Thyroid gland (tissue), 4 donors: Measurements from ENCODE around the gene SH3D19.

Experiments
- CTCF ChIP-seq, 6 experiments: fragments of 200-600 bp in 3 of 6; fragments of 450-650 bp in 3 of 6; sonication (generic) in 3 of 6; IDR thresholded peaks; one replicate each; pipeline ENCODE4 v1.5.1; 2016 to 2019; ENCODE audit warnings: antibody characterized with exemption in 6 of 6, mild to moderate bottlenecking in 2 of 6, inconsistent platforms in 1 of 6, moderate library complexity in 1 of 6
- POLR2A ChIP-seq, 2 donors: fragments of 450-650 bp; IDR thresholded peaks; one replicate each; pipeline ENCODE4 v1.6.1; 2017; ENCODE audit warnings: antibody characterized with exemption in 2 of 2, mild to moderate bottlenecking in 2 of 2, moderate library complexity in 1 of 2

GRCh38 chr4:151093203-151093602 lies 232.2 kb downstream of the SH3D19 start:
- no peak for TF ChIP-seq CTCF (IDR thresholded peaks at IDR 0.05)
- TF ChIP-seq POLR2A (IDR thresholded peaks at IDR 0.05), result no peak
